AG09319 (cell line): Measurements from ENCODE around the gene BARX1.

Experiments
- DNase-seq: peaks from one replicate; pipeline ENCODE4 v3.0.0-alpha.2; 2010; ENCODE audit warnings: low read depth; ENCODE audit errors: extremely low read depth
- TF ChIP-seq, protein P1 (sequence below): IDR thresholded peaks from 2 replicates; pipeline ENCODE4 v1.5.1; 2011; ENCODE audit warnings: low read depth, mild to moderate bottlenecking, inconsistent platforms, low read length, moderate library complexity

Gene BARX1

DNA sequence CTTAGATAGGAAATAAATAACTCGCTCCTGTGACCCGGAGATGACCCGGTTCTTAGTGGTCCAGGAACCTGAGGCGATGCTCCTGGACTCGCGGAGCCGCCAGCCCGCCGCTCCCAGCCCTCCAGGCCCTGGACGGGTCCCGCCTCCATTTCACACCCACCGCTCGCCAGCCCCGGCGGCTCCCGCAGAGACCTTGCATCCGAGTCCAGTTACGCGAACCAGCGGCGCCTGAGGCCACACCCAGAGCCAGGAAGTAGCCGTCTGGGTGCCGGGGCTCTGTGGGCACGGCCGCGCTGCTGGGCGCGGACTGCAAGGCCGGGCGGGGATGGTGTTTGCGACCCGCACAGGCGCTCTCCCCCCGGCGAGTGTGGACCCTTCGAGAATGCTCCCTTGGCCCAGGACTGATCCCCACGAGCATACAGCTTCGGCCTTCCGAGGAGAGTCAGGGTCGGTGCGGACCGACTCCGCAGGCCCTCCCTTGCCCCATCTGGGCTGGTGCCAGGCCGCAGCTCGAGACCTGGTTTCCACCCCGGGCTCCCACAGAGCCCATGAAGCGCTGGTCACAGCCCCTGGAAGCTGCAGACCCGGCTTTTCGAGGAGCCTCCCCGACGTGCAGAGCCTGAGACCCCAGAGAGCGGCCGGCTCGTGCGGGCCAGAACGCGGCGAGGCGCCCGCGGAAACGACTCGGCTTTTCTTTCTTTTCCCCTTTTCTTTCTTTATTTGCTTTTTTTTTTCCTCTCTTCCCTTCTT is 5.2 kb upstream of the BARX1 start:
- TF ChIP-seq, protein P1, sequence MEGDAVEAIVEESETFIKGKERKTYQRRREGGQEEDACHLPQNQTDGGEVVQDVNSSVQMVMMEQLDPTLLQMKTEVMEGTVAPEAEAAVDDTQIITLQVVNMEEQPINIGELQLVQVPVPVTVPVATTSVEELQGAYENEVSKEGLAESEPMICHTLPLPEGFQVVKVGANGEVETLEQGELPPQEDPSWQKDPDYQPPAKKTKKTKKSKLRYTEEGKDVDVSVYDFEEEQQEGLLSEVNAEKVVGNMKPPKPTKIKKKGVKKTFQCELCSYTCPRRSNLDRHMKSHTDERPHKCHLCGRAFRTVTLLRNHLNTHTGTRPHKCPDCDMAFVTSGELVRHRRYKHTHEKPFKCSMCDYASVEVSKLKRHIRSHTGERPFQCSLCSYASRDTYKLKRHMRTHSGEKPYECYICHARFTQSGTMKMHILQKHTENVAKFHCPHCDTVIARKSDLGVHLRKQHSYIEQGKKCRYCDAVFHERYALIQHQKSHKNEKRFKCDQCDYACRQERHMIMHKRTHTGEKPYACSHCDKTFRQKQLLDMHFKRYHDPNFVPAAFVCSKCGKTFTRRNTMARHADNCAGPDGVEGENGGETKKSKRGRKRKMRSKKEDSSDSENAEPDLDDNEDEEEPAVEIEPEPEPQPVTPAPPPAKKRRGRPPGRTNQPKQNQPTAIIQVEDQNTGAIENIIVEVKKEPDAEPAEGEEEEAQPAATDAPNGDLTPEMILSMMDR: no peak
- DNase-seq: no peak

DNA sequence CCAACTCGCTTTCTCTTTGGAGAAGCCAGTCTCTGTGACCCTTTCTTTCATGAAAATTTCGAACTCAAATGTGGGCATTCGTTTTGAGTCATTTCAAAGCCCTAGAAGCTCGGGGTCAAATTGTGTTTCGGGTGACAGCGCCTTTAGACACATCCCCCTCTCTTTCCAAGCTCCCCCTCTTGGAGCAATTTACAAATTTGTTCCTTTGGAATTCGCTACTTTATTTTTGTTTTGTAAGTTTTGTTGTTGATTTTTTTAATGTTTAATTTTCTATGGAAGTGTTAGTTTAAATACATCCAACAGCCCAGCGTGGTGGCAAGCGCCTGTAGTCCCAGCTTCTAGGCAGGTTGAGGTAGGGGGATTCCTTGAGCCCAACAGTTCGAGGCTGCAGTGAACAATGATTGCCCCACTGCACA is 4.6 kb upstream of the BARX1 start:
- no peak for DNase-seq
- TF ChIP-seq, protein P1: no peak

DNA sequence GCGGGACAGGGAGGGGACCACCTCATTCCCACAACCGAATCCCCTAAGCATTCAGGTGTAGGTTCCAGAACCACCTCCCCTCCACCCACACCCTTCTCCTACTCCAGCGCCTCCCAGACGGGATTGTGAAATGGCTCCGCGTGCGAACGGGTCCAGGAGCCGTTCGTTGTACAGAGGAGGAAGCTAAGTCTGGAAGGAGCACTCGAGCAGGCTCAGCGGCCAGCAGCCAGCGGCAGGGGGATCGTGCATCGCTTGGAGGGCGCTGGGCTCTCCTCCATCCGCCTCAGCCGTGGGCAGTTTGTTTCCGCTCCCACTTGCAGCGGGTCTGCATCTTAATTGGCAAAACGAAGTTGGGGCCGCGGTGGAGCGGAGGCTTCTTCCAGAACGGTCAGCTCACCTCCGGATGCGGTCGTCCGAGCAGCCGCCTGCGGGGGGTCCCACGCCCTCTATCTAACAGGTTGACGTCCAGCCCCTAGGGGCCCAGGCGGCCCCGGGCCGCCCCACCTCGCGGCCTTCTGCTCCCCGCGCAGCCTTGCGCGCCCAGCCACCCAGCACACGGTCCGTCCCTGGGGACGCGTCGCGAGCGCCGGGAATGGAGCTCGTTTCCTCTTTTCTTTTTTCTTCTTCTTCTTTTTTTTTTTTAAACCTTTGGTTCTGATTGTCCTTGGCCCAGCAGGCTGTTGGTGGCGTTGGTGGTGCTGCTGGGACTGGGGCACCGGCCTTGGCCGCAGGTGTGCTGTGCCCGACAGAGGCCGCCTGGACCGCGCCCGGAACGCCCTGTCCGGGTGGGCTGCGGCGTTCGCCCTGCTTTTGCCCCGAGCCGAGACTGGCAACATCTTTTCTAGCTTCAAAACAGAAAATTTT is 3.9 kb upstream of the BARX1 start:
- TF ChIP-seq, protein P1: no peak
- no peak for DNase-seq

DNA sequence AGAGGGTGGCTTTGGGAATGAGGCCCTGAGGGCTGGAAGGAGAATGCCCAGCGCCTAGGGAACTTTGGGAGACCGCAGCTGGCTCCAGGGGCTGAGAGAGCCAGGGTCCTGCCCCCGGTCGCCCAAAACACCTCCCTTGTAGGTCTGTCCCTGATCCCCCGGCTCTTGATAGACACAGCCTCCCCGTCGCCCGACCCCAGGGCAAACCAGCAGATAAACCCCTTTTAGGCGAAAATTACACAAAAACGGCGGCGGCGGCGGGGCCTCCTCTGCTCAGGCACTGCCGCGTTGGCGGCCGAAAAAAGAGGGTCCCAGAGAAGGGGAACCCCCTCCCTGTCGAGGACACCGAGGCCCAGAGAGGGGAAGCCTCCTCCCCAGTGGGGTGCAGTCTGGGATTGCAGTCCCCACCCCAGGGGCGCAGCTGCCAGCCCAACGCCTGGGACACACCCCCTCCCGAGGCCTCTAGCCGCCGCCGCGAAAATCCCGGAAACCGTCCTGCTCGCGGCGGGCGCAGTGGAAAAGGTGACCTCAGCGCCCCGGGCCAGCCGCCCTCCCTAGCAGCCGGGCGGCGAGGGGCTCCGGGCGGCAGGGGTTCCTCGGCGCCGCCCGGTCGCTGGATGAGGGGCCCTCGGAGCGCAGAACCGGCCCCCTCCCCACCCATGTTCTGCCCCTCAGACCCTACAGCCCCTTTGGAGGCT is 3.1 kb upstream of the BARX1 start:
- DNase-seq: no peak
- TF ChIP-seq, protein P1: no peak

GRCh38 chr9:93955981-93956784 is 1.0 kb upstream of the BARX1 start:
- TF ChIP-seq, protein P1: no peak
- DNase-seq: no peak

- TF ChIP-seq, protein P1: no peak
- DNase-seq: no peak
These were observed 607 bp downstream of the BARX1 start for GRCh38 chr9:93954434-93955061.
